Activated CD8-positive, alpha-beta memory T cell treated with anti-CD3 and anti-CD28 coated beads, Interleukin-2, amount 50 U/mL, for 1 hour (primary cell): ENCODE results near the gene STXBP1.

ENCODE experiments used
- DNase-seq: peaks from one replicate; pipeline ENCODE4 v3.0.0-alpha.2; 2020; ENCODE audit errors: extremely low read depth

The STXBP1 gene

GRCh38 chr9:127611899-127612790, at the start of gene STXBP1:
STXBP1 (plus strand) TSS chr9:127612277; CDS start chr9:127612404, 127 bp downstream.
- DNase-seq: peak; percentile 32

- no peak for DNase-seq
Measured at GRCh38 chr9:127562279-127562796, 49.7 kb upstream of the STXBP1 start.

GRCh38 chr9:127562841-127563401, 49.2 kb upstream of the STXBP1 start:
- no peak for DNase-seq

GRCh38 chr9:127563579-127563978, 48.5 kb upstream of the STXBP1 start:
- DNase-seq: no peak

- no peak for DNase-seq
Measured at GRCh38 chr9:127565231-127565630, 46.8 kb upstream of the STXBP1 start.

- DNase-seq: no peak
Measured at GRCh38 chr9:127566351-127567001, 45.6 kb upstream of the STXBP1 start.

GRCh38 chr9:127567035-127567729, 44.9 kb upstream of the STXBP1 start:
- no peak for DNase-seq

- no peak for DNase-seq
Measured at GRCh38 chr9:127567730-127568617, 44.1 kb upstream of the STXBP1 start.

- no peak for DNase-seq
Measured at GRCh38 chr9:127568618-127568970, 43.5 kb upstream of the STXBP1 start.

GRCh38 chr9:127568971-127569885, 42.8 kb upstream of the STXBP1 start:
- DNase-seq: peak; percentile 40

GRCh38 chr9:127569886-127570401, 42.1 kb upstream of the STXBP1 start:
- DNase-seq: no peak

- no peak for DNase-seq
Measured at GRCh38 chr9:127570533-127571111, 41.5 kb upstream of the STXBP1 start.

GRCh38 chr9:127571971-127572370, 40.1 kb upstream of the STXBP1 start:
- no peak for DNase-seq

GRCh38 chr9:127572961-127573721, 38.9 kb upstream of the STXBP1 start:
- no peak for DNase-seq

- no peak for DNase-seq
Measured at GRCh38 chr9:127574072-127574993, 37.7 kb upstream of the STXBP1 start.

GRCh38 chr9:127575875-127576778, 36.0 kb upstream of the STXBP1 start:
- DNase-seq: no peak
